GM18517 (cell line): ENCODE data around the gene FARP1.

ENCODE experiments used
- ATAC-seq: cut with Tn5 transposase; IDR thresholded peaks from one replicate; pipeline ENCODE4 v1.9.1; 2021; ENCODE audit warnings: mild to moderate bottlenecking, moderate library complexity; ENCODE audit not compliant: unreplicated experiment

The FARP1 gene

GRCh38 chr13:98474292-98474691 lies 331.4 kb downstream of the FARP1 start:
- no peak for ATAC-seq

- ATAC-seq, result no peak
Measured at GRCh38 chr13:98474761-98475160, 331.9 kb downstream of the FARP1 start.

- no peak for ATAC-seq
Measured at GRCh38 chr13:98475522-98475921, 332.6 kb downstream of the FARP1 start.

DNA sequence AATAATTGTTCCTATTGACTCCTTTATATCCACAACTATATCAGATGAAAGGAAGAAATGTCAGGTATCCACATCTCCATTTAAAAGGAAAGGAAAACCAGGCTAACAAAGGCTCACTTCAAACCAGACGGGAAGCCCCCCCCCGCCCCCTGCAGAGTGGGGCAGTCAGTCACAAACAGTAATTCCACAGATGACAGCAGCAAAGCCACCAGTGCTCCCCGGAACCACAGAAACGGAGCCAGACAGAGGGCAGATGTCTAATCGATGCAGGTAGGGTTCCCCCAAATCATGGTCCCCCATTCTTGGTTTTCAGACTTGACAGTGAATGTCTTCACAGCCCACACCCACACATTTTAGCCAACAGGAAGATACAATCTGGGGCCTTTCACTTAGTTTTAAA lies 333.2 kb downstream of the FARP1 start:
- peak; percentile 34 for ATAC-seq

GRCh38 chr13:98476538-98476966 lies 333.7 kb downstream of the FARP1 start:
- peak; percentile 93 for ATAC-seq

DNA sequence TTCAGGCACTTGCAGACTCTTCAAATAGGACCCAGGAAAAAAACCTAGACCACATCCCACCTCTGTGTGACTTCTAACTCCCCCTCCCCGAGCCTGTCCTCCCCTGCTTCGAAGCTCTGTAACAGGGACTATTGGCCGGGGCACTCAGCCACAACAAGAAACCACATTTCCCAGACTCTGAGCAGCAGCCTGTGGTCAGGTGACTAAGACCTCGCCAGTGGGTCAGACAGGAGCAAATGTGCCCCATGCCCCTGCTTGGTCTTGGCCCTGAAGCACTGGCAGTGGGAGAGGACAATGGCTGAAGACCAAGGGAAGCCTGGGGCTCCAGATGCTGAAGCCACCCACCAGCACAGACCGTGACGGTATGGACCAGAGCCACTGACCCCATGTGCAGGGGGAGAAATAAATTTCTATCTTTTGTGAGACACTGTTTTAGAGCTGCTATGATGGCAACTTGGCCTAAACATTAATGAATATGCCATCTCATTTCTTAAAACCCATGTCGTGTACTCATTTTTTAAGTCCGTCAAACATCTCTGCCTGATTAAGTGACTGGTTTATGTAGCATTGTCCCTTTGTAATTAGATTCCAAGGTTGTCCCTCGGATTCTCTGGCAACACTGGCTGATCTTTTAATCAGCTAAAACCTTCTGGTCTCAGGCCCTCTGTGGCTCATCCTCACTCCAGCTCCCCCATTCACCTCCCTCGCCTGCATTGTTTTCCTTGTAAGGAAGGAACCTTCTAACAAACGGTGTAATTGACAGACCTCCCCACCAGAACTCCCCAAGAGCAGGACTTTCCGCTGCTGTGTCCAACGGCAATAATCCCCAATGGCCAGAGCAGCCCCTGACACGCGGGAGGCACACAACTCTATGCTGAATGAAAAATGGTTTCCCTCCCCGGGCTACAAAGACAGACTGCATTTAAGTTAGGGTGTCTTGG lies 335.6 kb downstream of the FARP1 start:
- ATAC-seq, result peak; percentile 41

- no peak for ATAC-seq
Measured at GRCh38 chr13:98479496-98480003, 336.7 kb downstream of the FARP1 start.

DNA sequence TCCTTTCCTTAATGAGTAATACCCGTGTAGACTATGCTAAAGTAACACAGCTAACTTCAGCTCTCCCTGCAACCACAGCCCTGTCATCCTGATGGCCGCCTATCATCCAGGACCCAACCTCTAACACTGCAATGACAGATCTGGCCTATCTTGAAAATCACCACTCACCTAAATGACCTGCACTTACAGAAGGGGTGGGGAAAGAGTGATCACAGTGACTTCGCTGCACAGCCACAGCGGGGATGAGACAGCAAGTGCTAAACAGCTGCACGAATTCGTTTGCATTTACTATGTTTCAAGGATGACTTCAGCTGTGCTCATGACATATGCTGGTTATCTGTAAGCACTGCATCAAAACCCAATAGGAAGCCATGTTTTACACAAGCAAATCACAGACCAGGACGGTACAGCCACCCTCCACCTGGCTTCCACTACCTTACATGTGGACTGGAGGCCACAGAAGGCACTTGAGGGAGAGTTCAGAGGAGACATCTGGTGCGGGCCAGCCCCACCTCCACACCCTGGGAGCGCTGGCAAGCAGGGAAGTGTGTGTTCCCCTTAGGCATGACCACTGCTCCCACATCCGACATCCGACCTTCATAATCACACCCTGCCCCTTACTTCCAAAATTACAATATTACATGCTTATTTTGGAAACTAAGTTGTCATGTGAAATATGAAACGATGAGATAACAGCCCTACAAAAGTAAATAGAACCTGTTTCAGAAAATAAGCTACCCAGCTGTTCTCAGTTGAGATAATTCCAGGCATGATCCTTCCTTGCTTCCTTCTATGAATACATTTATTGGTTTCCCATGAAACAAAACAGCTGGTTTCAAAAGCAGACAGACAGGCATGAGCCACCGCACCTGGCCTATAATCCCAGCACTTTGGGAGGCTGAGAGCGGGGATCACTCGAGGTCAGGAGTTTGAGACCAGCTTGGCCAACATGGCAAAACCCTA lies 338.3 kb downstream of the FARP1 start:
- ATAC-seq, result no peak

DNA sequence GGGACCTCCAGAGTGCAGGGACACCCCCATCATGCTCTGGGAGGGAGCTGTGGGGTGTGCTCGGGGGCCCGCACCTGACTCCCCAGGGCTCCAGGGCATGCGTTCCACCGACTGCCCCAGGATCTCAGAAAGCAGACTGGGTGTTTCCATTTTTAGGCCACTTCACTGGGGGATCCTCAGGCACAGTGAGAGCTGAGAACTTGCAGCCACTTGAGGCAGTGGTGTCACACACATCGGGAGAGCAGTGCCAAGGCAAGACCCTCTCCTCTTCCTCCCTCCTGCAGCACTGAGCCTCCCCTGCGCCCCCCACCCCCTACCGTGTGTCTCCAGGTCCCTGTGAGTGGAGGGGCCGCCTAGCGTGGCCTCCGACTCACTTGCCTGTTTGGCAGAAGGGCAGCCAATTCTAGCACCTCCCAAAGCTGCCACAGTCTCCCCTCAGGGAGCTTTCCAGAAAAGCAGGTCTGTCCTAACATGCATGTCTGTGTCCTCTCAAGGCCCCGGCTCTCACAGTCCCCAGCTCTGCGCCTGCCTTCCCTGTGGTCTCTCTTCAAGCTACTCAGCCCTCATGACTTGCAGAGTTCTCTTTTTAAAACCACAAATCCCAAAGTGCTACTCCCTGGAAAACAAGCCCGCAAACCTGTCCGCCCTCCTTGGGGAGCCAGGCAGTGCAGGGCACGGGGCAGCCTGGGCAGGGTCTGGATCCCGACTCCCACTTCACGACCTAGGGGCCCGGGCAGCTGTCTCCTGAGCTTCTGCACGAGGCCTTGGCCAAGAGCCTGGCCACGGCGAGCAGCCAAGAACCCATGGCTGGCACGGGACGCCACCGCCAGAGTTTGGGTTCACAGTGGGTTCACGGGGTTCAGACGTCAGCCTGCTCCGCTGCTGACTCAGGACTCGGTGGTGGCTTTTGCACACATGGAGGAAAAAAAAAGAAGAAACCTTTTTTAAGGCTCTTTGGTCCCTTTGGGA lies 339.9 kb downstream of the FARP1 start:
- ATAC-seq, result no peak

DNA sequence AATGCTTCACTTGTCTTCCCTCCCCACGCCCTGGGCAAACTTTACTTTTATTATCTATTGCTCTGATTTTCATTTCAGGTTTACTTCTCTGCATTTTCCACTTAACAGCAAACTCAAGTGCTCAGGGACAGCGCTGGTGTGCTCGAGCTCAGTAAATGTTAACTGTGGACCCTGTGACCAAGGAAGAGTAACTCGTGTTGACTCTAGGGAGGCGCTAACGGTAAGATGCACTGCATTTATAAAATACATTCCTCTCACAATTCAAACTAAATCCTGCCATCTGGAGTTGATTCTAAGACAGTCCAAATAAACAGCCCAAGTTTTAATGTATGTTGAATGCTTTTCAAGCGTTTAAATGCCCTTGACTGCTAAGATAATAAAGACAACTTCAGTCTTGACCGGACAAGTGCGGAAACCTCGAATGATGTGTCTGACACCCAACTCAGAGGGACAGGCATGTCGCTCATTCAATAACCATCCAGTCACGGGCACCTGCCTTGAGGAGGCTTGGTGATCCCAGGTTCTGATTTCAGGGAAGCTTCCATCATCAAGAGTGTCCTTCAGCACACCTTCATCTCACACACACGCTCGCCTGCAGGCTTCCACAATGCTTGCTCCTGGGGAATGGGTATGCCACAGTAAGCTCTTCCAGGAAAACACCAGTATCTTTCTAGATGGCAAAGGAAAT lies 340.9 kb downstream of the FARP1 start:
- ATAC-seq, result no peak

GRCh38 chr13:98484289-98485219 lies 341.7 kb downstream of the FARP1 start:
- ATAC-seq, result no peak

GRCh38 chr13:98485561-98485960 lies 342.7 kb downstream of the FARP1 start:
- no peak for ATAC-seq

- no peak for ATAC-seq
Measured at GRCh38 chr13:98486412-98486811, 343.5 kb downstream of the FARP1 start.

DNA sequence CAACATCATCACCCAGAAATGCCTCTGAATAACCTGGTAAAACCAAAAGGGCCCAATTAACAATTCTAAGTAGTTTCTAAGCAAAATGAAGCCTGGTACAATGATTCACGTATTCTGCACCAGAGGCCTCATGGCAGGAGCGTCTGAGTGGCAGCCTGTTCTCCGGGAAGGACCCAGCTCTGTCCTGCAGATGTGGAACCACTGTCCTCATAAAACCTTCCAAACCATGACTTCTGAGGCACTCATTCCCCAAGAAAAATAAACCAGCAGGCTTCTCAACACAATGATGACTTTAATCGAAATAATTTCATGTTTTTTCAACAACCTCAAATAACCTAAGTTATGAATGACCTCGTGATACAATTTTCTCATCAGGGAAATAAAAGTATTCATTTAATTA lies 344.1 kb downstream of the FARP1 start:
- ATAC-seq, result no peak

GRCh38 chr13:98487522-98487921 lies 344.6 kb downstream of the FARP1 start:
- ATAC-seq, result no peak

GRCh38 chr13:98488736-98489135 lies 345.8 kb downstream of the FARP1 start:
- peak; percentile 51 for ATAC-seq

DNA sequence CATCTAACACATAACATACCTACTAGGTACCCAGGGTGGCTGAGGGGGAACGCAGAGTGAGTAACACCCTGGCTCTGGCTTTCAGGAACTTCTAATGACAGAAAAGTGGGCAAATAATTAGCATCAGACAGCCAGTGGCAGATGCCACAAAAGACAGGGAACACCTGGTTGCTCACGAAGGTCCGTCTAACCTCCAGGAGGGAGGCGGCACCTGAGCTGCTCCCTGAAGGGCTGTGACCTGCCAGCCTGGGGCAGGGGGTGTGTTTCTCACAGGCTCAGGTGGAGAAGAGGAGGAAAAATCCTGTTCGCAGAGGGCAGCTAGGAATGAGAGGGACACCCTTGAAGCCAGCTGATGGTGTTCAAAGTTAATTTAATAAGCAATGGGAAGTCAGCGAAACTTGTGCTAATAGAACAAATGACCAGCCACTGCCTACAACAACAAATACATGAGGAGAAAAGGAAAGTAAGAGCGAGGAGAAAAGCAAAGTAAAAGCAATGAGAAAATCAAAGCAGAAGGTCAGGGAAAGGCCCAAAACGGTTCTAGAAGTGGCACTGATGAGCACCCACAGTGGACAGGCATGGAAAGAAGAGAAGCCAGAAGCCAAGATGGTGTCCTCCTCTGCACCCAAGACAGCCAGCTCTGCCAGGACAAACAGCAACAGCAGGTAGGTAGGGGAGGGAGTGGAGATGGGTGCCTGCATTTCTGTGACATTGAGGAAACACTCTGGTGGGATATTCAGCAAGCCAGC lies 346.7 kb downstream of the FARP1 start:
- ATAC-seq, result no peak
